GM23338 (cell line): Measurements from ENCODE around the gene ST3GAL6. TPM values are rescaled to one million over a fixed set of nuclear protein-coding genes. Genes with fewer than 3 reads are reported as not detected.

Source experiments
- ATAC-seq: fragments of 200-7000 bp; cut with Tn5 transposase; 3 replicates; pipeline ENCODE4 v1.9.1; 2020
- DNase-seq: peaks from one replicate; pipeline ENCODE4 v3.0.0-alpha.2; 2015; ENCODE audit warnings: low spot score
- H2AFZ ChIP-seq: fragments of 200-600 bp; sonication (generic); 2 replicates; pipeline ENCODE4 v1.8.0; 2016; ENCODE audit warnings: antibody characterized with exemption, mild to moderate bottlenecking, moderate library complexity
- H3F3A ChIP-seq: fragments of 200-600 bp; sonication (generic); replicated peaks from 2 replicates; pipeline ENCODE4 v1.8.0; 2017; ENCODE audit warnings: antibody characterized with exemption, mixed run types, low read depth
- H3K27ac ChIP-seq: fragments of 200-600 bp; sonication (generic); 2 replicates; pipeline ENCODE4 v1.6.1; 2016; ENCODE audit warnings: low read depth
- H3K27me3 ChIP-seq: fragments of 200-600 bp; sonication (generic); 2 replicates; pipeline ENCODE4 v1.8.0; 2016; ENCODE audit warnings: mild to moderate bottlenecking, mixed run types, moderate library complexity; ENCODE audit not compliant: insufficient read depth
- H3K36me3 ChIP-seq: fragments of 200-600 bp; sonication (generic); 2 replicates; pipeline ENCODE4 v1.8.0; 2016; ENCODE audit warnings: mild to moderate bottlenecking; ENCODE audit not compliant: insufficient read depth
- H3K4me1 ChIP-seq: fragments of 200-600 bp; sonication (generic); 2 replicates; pipeline ENCODE4 v1.8.0; 2016; ENCODE audit warnings: mild to moderate bottlenecking, moderate library complexity; ENCODE audit not compliant: insufficient read depth
- H3K4me2 ChIP-seq: fragments of 200-600 bp; sonication (generic); 2 replicates; pipeline ENCODE4 v1.7.1; 2017; ENCODE audit warnings: mixed run types
- H3K4me3 ChIP-seq: fragments of 200-600 bp; sonication (generic); 2 replicates; pipeline ENCODE4 v1.6.1; 2016; ENCODE audit warnings: mixed run types
- H3K79me2 ChIP-seq: fragments of 200-600 bp; sonication (generic); replicated peaks from 2 replicates; pipeline ENCODE4 v1.8.0; 2017; ENCODE audit warnings: mild to moderate bottlenecking; ENCODE audit not compliant: insufficient read depth
- H3K9me2 ChIP-seq: fragments of 200-600 bp; sonication (generic); 2 replicates; pipeline ENCODE4 v1.8.0; 2017; ENCODE audit not compliant: insufficient read depth
- H4K20me1 ChIP-seq: fragments of 200-600 bp; sonication (generic); replicated peaks from 2 replicates; pipeline ENCODE4 v1.8.0; 2017; ENCODE audit warnings: mild to moderate bottlenecking; ENCODE audit not compliant: insufficient read depth
- H3K27ac Mint-ChIP-seq: 2 replicates; pipeline ENCODE4 v1.8.0; 2020; ENCODE audit warnings: inconsistent platforms, mild to moderate bottlenecking, moderate library complexity, mixed read lengths
- H3K27me3 Mint-ChIP-seq: 3 replicates; pipeline ENCODE4 v1.8.0; 2022; ENCODE audit warnings: low read depth, mild to moderate bottlenecking, moderate library complexity, mixed read lengths, inconsistent platforms; ENCODE audit not compliant: insufficient read depth, poor library complexity
- H3K36me3 Mint-ChIP-seq: 3 replicates; pipeline ENCODE4 v1.8.0; 2021; ENCODE audit warnings: low read depth, mild to moderate bottlenecking, inconsistent platforms, moderate library complexity, mixed read lengths
- H3K4me1 Mint-ChIP-seq: 3 replicates; pipeline ENCODE4 v1.8.0; 2020; ENCODE audit warnings: mild to moderate bottlenecking, inconsistent platforms, mixed read lengths
- H3K4me3 Mint-ChIP-seq: 3 replicates; pipeline ENCODE4 v1.8.0; 2021; ENCODE audit warnings: moderate library complexity, mild to moderate bottlenecking, inconsistent platforms, mixed read lengths
- H3K9me3 Mint-ChIP-seq: 3 replicates; pipeline ENCODE4 v1.8.0; 2020; ENCODE audit warnings: moderate library complexity, mild to moderate bottlenecking, inconsistent platforms, mixed read lengths
- ETS1 ChIP-seq: IDR thresholded peaks from 2 replicates; pipeline ENCODE4 v1.6.1; 2016; ENCODE audit warnings: antibody characterized with exemption
- EZH2phosphoT487 ChIP-seq: fragments of 200-600 bp; sonication (generic); IDR thresholded peaks from one replicate; pipeline ENCODE4 v1.8.1; 2018; ENCODE audit warnings: antibody characterized with exemption; ENCODE audit not compliant: unreplicated experiment
- REST ChIP-seq: IDR thresholded peaks from one replicate; pipeline ENCODE4 v1.6.1; 2018; ENCODE audit warnings: antibody characterized with exemption; ENCODE audit not compliant: unreplicated experiment
- STAT1 ChIP-seq: IDR thresholded peaks from one replicate; pipeline ENCODE4 v1.6.1; 2016; ENCODE audit warnings: antibody characterized with exemption; ENCODE audit not compliant: unreplicated experiment
- ZNF114 ChIP-seq: fragments of 250-450 bp; sonication (Bioruptor Pico); IDR thresholded peaks from 2 replicates; pipeline ENCODE4 v1.5.0; 2020; ENCODE audit warnings: mild to moderate bottlenecking, moderate library complexity
- ZNF462 ChIP-seq: fragments of 250-450 bp; sonication (Bioruptor Pico); IDR thresholded peaks from 2 replicates; pipeline ENCODE4 v1.5.0; 2020; ENCODE audit warnings: mild to moderate bottlenecking, moderate library complexity
- polyA plus RNA-seq: library from polyadenylated mRNA; unstranded; fragments of >200 nt; fragmentation: Nextera tagmentation; extraction: Ambion mirVana; gene quantifications from 2 replicates; pipeline ENCODE4 v1.2.1, GENCODE V29; 2016
- total RNA-seq: library from RNA; depleted of rRNA; stranded (reverse); fragments of >200 nt; shearing (Covaris generic); gene quantifications from 2 replicates; pipeline ENCODE4 v1.2.3, GENCODE V29; 2014

ST3GAL6 gene
- total and polyA plus RNA-seq, 2 experiments from 2014 or later: 4.7 to 8.1 TPM

GRCh38 chr3:98807561-98807960 is 44.4 kb downstream of the ST3GAL6 start:
- H3K27ac Mint-ChIP-seq: no peak overlapping the region
- Histone ChIP-seq H3K79me2 (no peaks in the 10 kb centered on the region), H3F3A (no peaks in the 10 kb centered on the region), H3K9me2 (no peaks in the 10 kb centered on the region), H3K27ac (no peak overlapping the region), H3K4me2 (no peak overlapping the region), H2AFZ (no peak overlapping the region), H3K4me3 (no peak overlapping the region), H3K4me1 (no peaks in the 10 kb centered on the region), H3K27me3 (no peaks in the 10 kb centered on the region), H3K36me3 (peaks cover 30% of the 10 kb centered on the region), H4K20me1 (no peaks in the 10 kb centered on the region)
- DNase-seq (no peak), ATAC-seq (no peak)
- peaks cover 73% of the 10 kb centered on the region for H3K36me3 Mint-ChIP-seq
- no peaks in the 10 kb centered on the region; the same call in 1 of the 3 replicates for H3K9me3 Mint-ChIP-seq
- TF ChIP-seq REST (no peak), ZNF114 (CRISPR knock-in tag) (no peak), EZH2phosphoT487 (no peak), STAT1 (no peak)
- no peaks in the 10 kb centered on the region for H3K4me1 Mint-ChIP-seq
- no peaks in the 10 kb centered on the region for H3K27me3 Mint-ChIP-seq
- no peak overlapping the region for H3K4me3 Mint-ChIP-seq

- Histone ChIP-seq H3K79me2 (no peaks in the 10 kb centered on the region), H3K27me3 (no peaks in the 10 kb centered on the region), H3K27ac (no peak overlapping the region), H3K4me1 (no peaks in the 10 kb centered on the region), H3K4me3 (no peak overlapping the region), H3K4me2 (no peak overlapping the region), H2AFZ (no peak overlapping the region), H4K20me1 (no peaks in the 10 kb centered on the region), H3K9me2 (no peaks in the 10 kb centered on the region), H3F3A (no peaks in the 10 kb centered on the region), H3K36me3 (peaks cover 30% of the 10 kb centered on the region)
- H3K4me3 Mint-ChIP-seq: no peak overlapping the region
- peaks cover 68% of the 10 kb centered on the region for H3K36me3 Mint-ChIP-seq
- ATAC-seq: no peak
- H3K27me3 Mint-ChIP-seq: no peaks in the 10 kb centered on the region
- TF ChIP-seq ETS1: no peak
- H3K27ac Mint-ChIP-seq: no peak overlapping the region
- DNase-seq: no peak
- H3K4me1 Mint-ChIP-seq: no peaks in the 10 kb centered on the region
- no peaks in the 10 kb centered on the region; the same call in 1 of the 3 replicates for H3K9me3 Mint-ChIP-seq
These were observed 44.9 kb downstream of the ST3GAL6 start for GRCh38 chr3:98808071-98808470.

GRCh38 chr3:98809557-98809956 is 46.4 kb downstream of the ST3GAL6 start:
- peaks cover 56% of the 10 kb centered on the region for H3K36me3 Mint-ChIP-seq
- Histone ChIP-seq H3K36me3 (peaks cover 30% of the 10 kb centered on the region), H3F3A (no peaks in the 10 kb centered on the region), H3K4me3 (no peak overlapping the region), H3K4me2 (no peak overlapping the region), H3K79me2 (no peaks in the 10 kb centered on the region), H3K27ac (no peak overlapping the region), H2AFZ (no peak overlapping the region), H3K4me1 (no peaks in the 10 kb centered on the region), H4K20me1 (no peaks in the 10 kb centered on the region), H3K9me2 (no peaks in the 10 kb centered on the region), H3K27me3 (no peaks in the 10 kb centered on the region)
- no peaks in the 10 kb centered on the region for H3K27me3 Mint-ChIP-seq
- H3K9me3 Mint-ChIP-seq: no peaks in the 10 kb centered on the region
- H3K4me1 Mint-ChIP-seq: no peaks in the 10 kb centered on the region
- no peak overlapping the region for H3K4me3 Mint-ChIP-seq
- DNase-seq: no peak
- ATAC-seq: no peak
- no peak overlapping the region for H3K27ac Mint-ChIP-seq
- TF ChIP-seq ZNF462: no peak
